Adrenal gland (tissue), 12 donors: ENCODE data around the gene EDA2R. TPM values are rescaled to one million over a fixed set of nuclear protein-coding genes. Genes with fewer than 3 reads are reported as not detected.
A peak's percentile ranks its signal among the peaks of the same experiment; 100 is the strongest.

Experiments used
- DNase-seq, 7 donors: peaks; one replicate each; pipeline ENCODE4 v3.0.0-alpha.2; 2019 to 2020
- H3K27ac ChIP-seq, 5 donors: fragments of 200-600 bp; sonication (generic) in 4 of 5; 1 replicate in 3 of 5; 2 replicates in 2 of 5; pipeline versions ENCODE4 v1.5.1 to v1.8.0; 2016 to 2020; ENCODE audit warnings: mild to moderate bottlenecking in 1 of 5
- H3K27me3 ChIP-seq: fragments of 200-600 bp; 2 replicates; pipeline ENCODE4 v1.8.0; 2021
- H3K36me3 ChIP-seq, 2 donors: fragments of 200-600 bp; replicated peaks in 1 of 2; 1 replicate in 1 of 2; 2 replicates in 1 of 2; pipeline versions ENCODE4 v1.5.1 to v1.8.0; 2018 to 2022
- H3K4me1 ChIP-seq, 2 donors: fragments of 200-600 bp; replicated peaks in 1 of 2; 1 replicate in 1 of 2; 2 replicates in 1 of 2; pipeline versions ENCODE4 v1.5.1 to v1.8.0; 2018 to 2021
- H3K4me3 ChIP-seq, 4 donors: fragments of 200-600 bp; sonication (generic) in 3 of 4; one replicate each; pipeline ENCODE4 v1.5.1; 2016 to 2018
- H3K9me3 ChIP-seq, 3 donors: fragments of 200-600 bp; sonication (generic) in 1 of 3; replicated peaks in 1 of 3; 1 replicate in 2 of 3; 2 replicates in 1 of 3; pipeline versions ENCODE4 v1.5.1 to v1.8.0; 2016 to 2021
- POLR2A ChIP-seq, 2 donors: fragments of 450-650 bp; IDR thresholded peaks; one replicate each; pipeline ENCODE4 v1.6.1; 2017; ENCODE audit warnings: antibody characterized with exemption in 2 of 2, mild to moderate bottlenecking in 2 of 2, moderate library complexity in 1 of 2
- WGBS, 4 donors: extraction: QIAGEN DNeasy Blood & Tissue Kit in 2 of 4; methylation state at CpG; one replicate each; pipeline versions ENCODE4 v1.1.5 to v1.1.7; 2013 to 2017; 5-methylcytosine and 5-hydroxymethylcytosine counted together
- intact Hi-C, 2 donors: fragments of 100-400 bp; cut with DNase I; formaldehyde crosslinking; loops; one replicate each; pipeline versions ENCODE4 v1.14.1 to v1.15.0; 2022 to 2023
- polyA plus RNA-seq, 3 donors: library from polyadenylated mRNA; stranded (reverse); fragments of 200-250 nt in 2 of 3; fragments of 350-450 nt in 1 of 3; fragmentation: Illumina TruSeq in 1 of 3; extraction: RNeasy Lipid Tissue Mini Kit (QIAGEN cat#74804) in 1 of 3; gene quantifications; one replicate each; pipeline ENCODE4 v1.2.3, GENCODE V29; 2013 to 2014
- total RNA-seq, 9 donors: library from RNA; depleted of rRNA in 4 of 9; stranded (reverse); fragments of >200 nt in 4 of 9; fragments of 120-200 nt in 1 of 9; fragmentation: NEBNext Ultra II Directional in 1 of 9; extraction: Animal tissue kit (Norgen Biotek cat#: 25700) in 1 of 9; gene quantifications; one replicate each; pipeline versions ENCODE4 v1.1.0 to v1.2.4, GENCODE V29; 2013 to 2023
- TF ChIP-seq, protein P1 (sequence below), 6 experiments: fragments of 450-650 bp in 4 of 6; fragments of 200-600 bp in 2 of 6; sonication (generic) in 1 of 6; IDR thresholded peaks; 1 replicate in 5 of 6; 2 replicates in 1 of 6; pipeline versions ENCODE4 v1.5.1 to v1.8.0; 2016 to 2021; ENCODE audit warnings: antibody characterized with exemption in 6 of 6, mild to moderate bottlenecking in 2 of 6, moderate library complexity in 1 of 6
- donor health status: healthy with polysubstance abuse.
- donor health status: Bipolar disorder and iron deficiency.
- donor health status: DM: yes; HTN: yes; CAD: no.
- donor health status: DM: no; HTN: no; CAD: no.
- donor health status: DM: no; HTN: no; CAD: no.
- donor health status: DM: yes; HTN: yes; CAD: no.

EDA2R gene
- total and polyA plus RNA-seq, 12 donors: 0.64 to 15.3 (median 3.8) TPM

GRCh38 chrX:66672106-66672505, 33.2 kb upstream of the EDA2R start:
- Histone ChIP-seq H3K36me3 (no peaks in the 10 kb centered on the region), H3K9me3 (peaks cover 0 to 9% (median 0%) of the 10 kb centered on the region in 3 donors), H3K27ac (no peak overlapping the region), H3K4me3 (no peak overlapping the region), H3K27me3 (peaks cover 4% of the 10 kb centered on the region), H3K4me1 (no peaks in the 10 kb centered on the region)
- TF ChIP-seq POLR2A (IDR thresholded peaks at IDR 0.05): no peak
- TF ChIP-seq, protein P1, sequence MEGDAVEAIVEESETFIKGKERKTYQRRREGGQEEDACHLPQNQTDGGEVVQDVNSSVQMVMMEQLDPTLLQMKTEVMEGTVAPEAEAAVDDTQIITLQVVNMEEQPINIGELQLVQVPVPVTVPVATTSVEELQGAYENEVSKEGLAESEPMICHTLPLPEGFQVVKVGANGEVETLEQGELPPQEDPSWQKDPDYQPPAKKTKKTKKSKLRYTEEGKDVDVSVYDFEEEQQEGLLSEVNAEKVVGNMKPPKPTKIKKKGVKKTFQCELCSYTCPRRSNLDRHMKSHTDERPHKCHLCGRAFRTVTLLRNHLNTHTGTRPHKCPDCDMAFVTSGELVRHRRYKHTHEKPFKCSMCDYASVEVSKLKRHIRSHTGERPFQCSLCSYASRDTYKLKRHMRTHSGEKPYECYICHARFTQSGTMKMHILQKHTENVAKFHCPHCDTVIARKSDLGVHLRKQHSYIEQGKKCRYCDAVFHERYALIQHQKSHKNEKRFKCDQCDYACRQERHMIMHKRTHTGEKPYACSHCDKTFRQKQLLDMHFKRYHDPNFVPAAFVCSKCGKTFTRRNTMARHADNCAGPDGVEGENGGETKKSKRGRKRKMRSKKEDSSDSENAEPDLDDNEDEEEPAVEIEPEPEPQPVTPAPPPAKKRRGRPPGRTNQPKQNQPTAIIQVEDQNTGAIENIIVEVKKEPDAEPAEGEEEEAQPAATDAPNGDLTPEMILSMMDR (IDR thresholded peaks at IDR 0.05): no peak
- WGBS, 4 donors: 43 to 73% (median 54%) methylated on average over 1 of the region's 1 CpG
- no peak for DNase-seq
- intact Hi-C loops: no loop called here

DNA sequence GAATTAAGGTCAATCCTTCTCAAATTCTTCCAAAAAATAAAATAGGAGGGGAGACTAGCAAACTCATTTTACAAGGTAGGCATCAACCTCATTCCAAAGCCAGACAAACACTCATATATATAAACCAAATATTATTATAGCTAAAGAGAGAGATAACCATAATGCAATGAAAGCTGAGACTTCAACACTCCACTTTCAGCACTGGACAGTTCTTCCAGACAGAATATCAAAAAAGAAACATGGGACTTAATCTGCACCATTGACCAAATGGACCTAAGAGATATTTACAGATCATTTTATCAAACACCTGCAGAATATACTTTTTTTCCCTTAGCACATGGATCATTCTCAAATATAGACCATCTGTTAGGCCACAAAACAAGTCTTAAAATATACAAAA, 15.5 kb upstream of the EDA2R start:
- Histone ChIP-seq H3K36me3 (no peaks in the 10 kb centered on the region), H3K4me3 (no peak overlapping the region), H3K27ac (no peak overlapping the region), H3K9me3 (no peaks in the 10 kb centered on the region), H3K27me3 (peaks cover 16% of the 10 kb centered on the region), H3K4me1 (no peaks in the 10 kb centered on the region)
- intact Hi-C loops: no loop called here
- no peak for DNase-seq
- TF ChIP-seq, protein P1 (IDR thresholded peaks at IDR 0.05): no peak
- no peak for TF ChIP-seq POLR2A (IDR thresholded peaks at IDR 0.05)

- WGBS, 4 donors: 8 to 42% (median 29%) methylated on average over 2 of the region's 2 CpGs
- TF ChIP-seq, protein P1 (IDR thresholded peaks at IDR 0.05): no peak
- no peak for TF ChIP-seq POLR2A (IDR thresholded peaks at IDR 0.05)
- DNase-seq: peak in 1 of 7 donors; percentile 8
- H3K9me3 ChIP-seq: no peaks in the 10 kb centered on the region
- no peak overlapping the region for H3K4me3 ChIP-seq
- H3K27ac ChIP-seq: no peak overlapping the region
- no peaks in the 10 kb centered on the region for H3K27me3 ChIP-seq
- intact Hi-C loops: no loop called here
- no peaks in the 10 kb centered on the region for H3K4me1 ChIP-seq
- no peaks in the 10 kb centered on the region for H3K36me3 ChIP-seq
Measured at GRCh38 chrX:66635360-66635759, 3.5 kb downstream of the EDA2R start.

DNA sequence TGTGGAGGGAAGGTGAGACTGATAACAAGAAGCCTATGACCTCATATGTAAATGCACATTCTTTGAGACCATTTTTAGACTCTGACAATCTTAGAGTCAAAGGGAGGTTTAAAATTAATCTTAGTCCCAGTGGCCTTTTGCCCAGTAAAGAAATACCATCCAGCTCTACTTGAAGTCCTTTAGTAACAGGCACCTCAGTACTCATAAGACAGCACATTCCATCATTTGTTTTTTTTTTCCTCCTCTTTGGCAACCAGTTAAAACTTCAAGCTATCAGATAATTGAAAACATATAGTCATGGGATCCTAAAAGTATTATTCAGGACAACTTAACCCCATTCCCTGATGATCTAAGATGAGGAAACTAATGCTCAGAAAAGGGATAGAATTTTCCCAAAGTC, 4.6 kb downstream of the EDA2R start:
- intact Hi-C loops: no loop called here
- Histone ChIP-seq H3K36me3 (no peaks in the 10 kb centered on the region), H3K4me3 (no peak overlapping the region), H3K4me1 (no peaks in the 10 kb centered on the region), H3K27ac (no peak overlapping the region), H3K9me3 (no peaks in the 10 kb centered on the region), H3K27me3 (no peaks in the 10 kb centered on the region)
- TF ChIP-seq POLR2A (IDR thresholded peaks at IDR 0.05): no peak
- TF ChIP-seq, protein P1 (IDR thresholded peaks at IDR 0.05): no peak
- DNase-seq: no peak
